ENCODE measurements around the gene FDXR.
A peak's percentile ranks its signal among the peaks of the same experiment; 100 is the strongest.

The FDXR gene

DNA sequence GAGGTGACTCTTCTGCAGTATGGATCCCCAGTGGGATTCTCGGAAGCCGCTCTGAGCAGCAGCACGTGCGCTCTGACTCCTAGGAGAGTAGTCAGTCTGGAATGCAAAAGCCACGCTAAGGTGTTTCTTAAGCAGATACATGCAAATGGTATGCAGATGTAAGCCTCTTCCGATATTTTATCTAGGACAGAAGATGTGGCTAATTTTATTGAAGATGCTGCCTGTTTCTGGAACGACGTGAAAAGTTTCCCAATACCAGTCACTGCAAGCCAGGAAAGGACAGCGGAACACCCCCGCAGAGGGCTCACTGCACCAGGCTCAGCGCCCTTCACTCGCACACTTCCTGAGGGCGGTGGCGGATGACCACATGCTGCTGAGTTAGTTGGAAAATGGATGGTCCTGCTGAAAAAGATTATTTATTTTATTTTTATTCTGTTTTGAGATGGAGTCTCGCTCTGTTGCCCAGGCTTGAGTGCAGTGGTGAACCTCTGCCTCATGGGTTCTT lies 10.5 kb upstream of the FDXR start:
- Histone ChIP-seq H3K79me2 (ENCODE audit: low read length) (no peaks in the 10 kb centered on the region), H3K4me3 (ENCODE audit: low read length) (no peak overlapping the region), H3K27ac (ENCODE audit: low read length) (no peak overlapping the region), H3K4me2 (ENCODE audit: low read depth, low read length) (no peak overlapping the region), H4K20me1 (ENCODE audit: insufficient read depth, low read length) (no peaks in the 10 kb centered on the region), H3F3A (ENCODE audit: insufficient read depth, low read length) (no peaks in the 10 kb centered on the region), H3K9me3 (replicated peaks; ENCODE audit: insufficient read depth, low read length) (no peaks in the 10 kb centered on the region), H3K4me1 (ENCODE audit: low read length) (no peaks in the 10 kb centered on the region), H3K9ac (ENCODE audit: low read length) (no peak overlapping the region), H3K36me3 (replicated peaks; ENCODE audit: insufficient read depth, low read length) (no peaks in the 10 kb centered on the region), H2AFZ (ENCODE audit: low read length) (no peak overlapping the region), H3K27me3 (replicated peaks; ENCODE audit: insufficient read depth, low read length) (peaks cover 95% of the 10 kb centered on the region), H3K9me2 (replicated peaks; ENCODE audit: insufficient read depth, low read length) (no peaks in the 10 kb centered on the region)
- DNase-seq, result no peak
- TF ChIP-seq CTCF (IDR thresholded peaks at IDR 0.05; ENCODE audit: low read length) (no peak), EZH2phosphoT487 (IDR thresholded peaks at IDR 0.05; ENCODE audit: low read length) (no peak), EZH2 (optimal IDR thresholded peaks at IDR 0.05; ENCODE audit: low read depth, low read length) (no peak)

- no peak for TF ChIP-seq EZH2 (optimal IDR thresholded peaks at IDR 0.05; ENCODE audit: low read depth, low read length)
- no peak for TF ChIP-seq EZH2phosphoT487 (IDR thresholded peaks at IDR 0.05; ENCODE audit: low read length)
- 0 out of 2 replicates have a peak, but pooled peaks have one; percentile 3 for TF ChIP-seq CTCF (IDR thresholded peaks at IDR 0.05; ENCODE audit: low read length)
These were observed 9.9 kb upstream of the FDXR start for GRCh38 chr17:74882517-74883240.

GRCh38 chr17:74881073-74881472 lies 8.3 kb upstream of the FDXR start:
- no peak for DNase-seq
- H3K4me3 ChIP-seq (ENCODE audit: low read length), result no peak overlapping the region
- H3K27me3 ChIP-seq (replicated peaks; ENCODE audit: insufficient read depth, low read length), result peaks cover 88% of the 10 kb centered on the region
- no peak overlapping the region for H3K4me2 ChIP-seq (ENCODE audit: low read depth, low read length)
- H3K9me2 ChIP-seq (replicated peaks; ENCODE audit: insufficient read depth, low read length), result no peaks in the 10 kb centered on the region
- H3K9ac ChIP-seq (ENCODE audit: low read length), result no peak overlapping the region
- no peaks in the 10 kb centered on the region for H4K20me1 ChIP-seq (ENCODE audit: insufficient read depth, low read length)
- H3K27ac ChIP-seq (ENCODE audit: low read length), result no peak overlapping the region
- H2AFZ ChIP-seq (ENCODE audit: low read length), result no peak overlapping the region
- no peaks in the 10 kb centered on the region for H3K9me3 ChIP-seq (replicated peaks; ENCODE audit: insufficient read depth, low read length)
- no peaks in the 10 kb centered on the region for H3F3A ChIP-seq (ENCODE audit: insufficient read depth, low read length)
- H3K4me1 ChIP-seq (ENCODE audit: low read length), result no peaks in the 10 kb centered on the region
- H3K79me2 ChIP-seq (ENCODE audit: low read length), result no peaks in the 10 kb centered on the region
- TF ChIP-seq EZH2 (optimal IDR thresholded peaks at IDR 0.05; ENCODE audit: low read depth, low read length) (no peak), EZH2phosphoT487 (IDR thresholded peaks at IDR 0.05; ENCODE audit: low read length) (no peak), CTCF (IDR thresholded peaks at IDR 0.05; ENCODE audit: low read length) (no peak)
- H3K36me3 ChIP-seq (replicated peaks; ENCODE audit: insufficient read depth, low read length), result no peaks in the 10 kb centered on the region

More at GRCh38 chr17:74882517-74883240, 9.9 kb upstream of the FDXR start:
- no peaks in the 10 kb centered on the region for H4K20me1 ChIP-seq (ENCODE audit: insufficient read depth, low read length)
- H3K9me2 ChIP-seq (replicated peaks; ENCODE audit: insufficient read depth, low read length), result no peaks in the 10 kb centered on the region
- no peaks in the 10 kb centered on the region for H3K9me3 ChIP-seq (replicated peaks; ENCODE audit: insufficient read depth, low read length)
- H3F3A ChIP-seq (ENCODE audit: insufficient read depth, low read length), result no peaks in the 10 kb centered on the region
- no peaks in the 10 kb centered on the region for H3K4me1 ChIP-seq (ENCODE audit: low read length)
- H3K4me3 ChIP-seq (ENCODE audit: low read length), result no peak overlapping the region
- peaks cover 95% of the 10 kb centered on the region for H3K27me3 ChIP-seq (replicated peaks; ENCODE audit: insufficient read depth, low read length)
- no peak overlapping the region for H2AFZ ChIP-seq (ENCODE audit: low read length)
- H3K4me2 ChIP-seq (ENCODE audit: low read depth, low read length), result no peak overlapping the region
- H3K27ac ChIP-seq (ENCODE audit: low read length), result no peak overlapping the region
- no peak for DNase-seq
- no peaks in the 10 kb centered on the region for H3K36me3 ChIP-seq (replicated peaks; ENCODE audit: insufficient read depth, low read length)
- no peak overlapping the region for H3K9ac ChIP-seq (ENCODE audit: low read length)
- H3K79me2 ChIP-seq (ENCODE audit: low read length), result no peaks in the 10 kb centered on the region

Data from MM.1S (cell line).